GM12878 (cell line): ENCODE results near the gene TLR10. TPM values are rescaled to one million over a fixed set of nuclear protein-coding genes. Genes with fewer than 3 reads are reported as not detected.

Experiments used
- ATAC-seq: fragments of 200-7000 bp; cut with Tn5 transposase; 3 replicates; pipeline ENCODE4 v1.9.1; 2020; ENCODE audit warnings: mild to moderate bottlenecking, moderate library complexity
- BruUV-seq: library from RNA; stranded (reverse); fragments of 400-500 nt; replicated peaks from 2 replicates; lab custom pipeline; 2021; lab: Mats Ljungman, UMichigan
- CTCF ChIA-PET: fragments of 300-600 bp; sonication (Branson Sonifier 250); formaldehyde crosslinking; extraction: SDS; loops from one replicate; lab custom pipeline; 2021; ENCODE audit warnings: inconsistent platforms; lab: Yijun Ruan, JAX
- POLR2A ChIA-PET: fragments of 350-600 bp; formaldehyde crosslinking; extraction: SDS; loops from one replicate; lab custom pipeline; 2021; ENCODE audit warnings: inconsistent platforms; lab: Charles Lee
- RAD21 ChIA-PET: fragments of 300-600 bp; sonication (Branson Sonifier 250); formaldehyde crosslinking; loops from one replicate; lab custom pipeline; 2023; ENCODE audit warnings: antibody characterized with exemption; ENCODE audit not compliant: unreplicated experiment; lab: Charles Lee
- SMC1A ChIA-PET: fragments of 300-600 bp; sonication (Branson Sonifier 250); formaldehyde crosslinking; loops from one replicate; lab custom pipeline; 2023; ENCODE audit not compliant: unreplicated experiment, uncharacterized antibody; lab: Charles Lee
- DNase-seq: peaks from one replicate; pipeline ENCODE4 v3.0.0-alpha.2; 2011; ENCODE audit warnings: low read depth, low spot score
- FAIRE-seq: peaks from 3 replicates; lab custom pipeline; 2011; peaks lifted over from hg19 to GRCh38; lab: Jason Lieb, UNC
- H2AFZ ChIP-seq: 2 replicates; pipeline ENCODE4 v1.6.0; 2011; ENCODE audit warnings: low read depth, low read length, control low read depth; ENCODE audit not compliant: control insufficient read depth
- H3K27ac ChIP-seq: 2 replicates; pipeline ENCODE4 v1.5.1; 2011; ENCODE audit warnings: control low read depth; ENCODE audit not compliant: control insufficient read depth, insufficient read depth
- H3K27me3 ChIP-seq, 2 experiments: replicated peaks in 1 of 2; 2 replicates each; pipeline versions ENCODE4 v1.6.0 to v1.6.1; 2011; ENCODE audit warnings: low read length in 1 of 2; ENCODE audit not compliant: control insufficient read depth in 2 of 2, insufficient read depth in 2 of 2
- H3K36me3 ChIP-seq, 2 experiments: 2 replicates each; pipeline ENCODE4 v1.5.1; 2011; ENCODE audit warnings: low read length in 1 of 2; ENCODE audit not compliant: control insufficient read depth in 2 of 2, insufficient read depth in 2 of 2
- H3K4me1 ChIP-seq: 2 replicates; pipeline ENCODE4 v1.6.1; 2011; ENCODE audit warnings: mild to moderate bottlenecking, low read length, moderate library complexity, mixed read lengths; ENCODE audit not compliant: control insufficient read depth, insufficient read depth
- H3K4me2 ChIP-seq: 2 replicates; pipeline ENCODE4 v1.6.0; 2011; ENCODE audit warnings: control low read depth; ENCODE audit not compliant: control insufficient read depth, insufficient read depth
- H3K4me3 ChIP-seq: fragments of 200-600 bp; sonication (generic); 2 replicates; pipeline ENCODE4 v1.5.1; 2016
- H3K79me2 ChIP-seq: 2 replicates; pipeline ENCODE4 v1.6.0; 2011; ENCODE audit warnings: low read length; ENCODE audit not compliant: control insufficient read depth, insufficient read depth
- H3K9ac ChIP-seq: 2 replicates; pipeline ENCODE4 v1.8.0; 2011; ENCODE audit warnings: low read length, control low read depth, mixed read lengths; ENCODE audit not compliant: control insufficient read depth, insufficient read depth
- H3K9me3 ChIP-seq: replicated peaks from 3 replicates; pipeline ENCODE4 v1.5.1; 2011; ENCODE audit warnings: mild to moderate bottlenecking, low read length; ENCODE audit not compliant: control insufficient read depth, insufficient read depth
- H4K20me1 ChIP-seq: 2 replicates; pipeline ENCODE4 v1.6.0; 2011; ENCODE audit not compliant: control insufficient read depth, insufficient read depth
- CEBPB ChIP-seq, 2 experiments: fragments of 150-350 bp in 1 of 2; IDR thresholded peaks; 2 replicates each; pipeline ENCODE4 v1.6.1; 2012 to 2014; ENCODE audit warnings: low read depth in 2 of 2, low read length in 2 of 2, borderline replicate concordance in 1 of 2, inconsistent platforms in 1 of 2
- CREM ChIP-seq: IDR thresholded peaks from 2 replicates; pipeline ENCODE4 v1.6.1; 2014; ENCODE audit warnings: antibody characterized with exemption, low read depth
- NR2C2 ChIP-seq: IDR thresholded peaks from 2 replicates; pipeline ENCODE4 v1.6.1; 2011; ENCODE audit warnings: borderline replicate concordance, low read depth; ENCODE audit not compliant: control insufficient read depth, insufficient read length
- RAD21 ChIP-seq: IDR thresholded peaks from 2 replicates; pipeline ENCODE4 v1.6.1; 2011; ENCODE audit warnings: mild to moderate bottlenecking, low read depth, low read length, moderate library complexity; ENCODE audit not compliant: insufficient read depth
- SREBF2 ChIP-seq: IDR thresholded peaks from 2 replicates; pipeline ENCODE4 v1.6.1; 2012; ENCODE audit warnings: mild to moderate bottlenecking, low read length
- ZNF217 ChIP-seq: fragments of 450-650 bp; IDR thresholded peaks from 2 replicates; pipeline ENCODE4 v1.6.1; 2017; ENCODE audit warnings: antibody characterized with exemption, mild to moderate bottlenecking
- ZNF274 ChIP-seq: IDR thresholded peaks from one replicate; pipeline ENCODE4 v1.8.0; 2011; ENCODE audit not compliant: insufficient read length, insufficient read depth
- ZZZ3 ChIP-seq: IDR thresholded peaks from 2 replicates; pipeline ENCODE4 v1.6.1; 2011; ENCODE audit warnings: low read depth; ENCODE audit not compliant: control insufficient read depth, insufficient read length
- WGBS: methylation state at CpG from one replicate; pipeline ENCODE4 v1.1.6; 2016; ENCODE audit warnings: low lambda C conversion rate; ENCODE audit not compliant: insufficient replicate concordance, insufficient coverage; ENCODE audit errors: missing lambda C conversion rate; 5-methylcytosine and 5-hydroxymethylcytosine counted together
- in situ Hi-C: fragments of 300-500 bp; cut with MboI; formaldehyde crosslinking; loops from 9 replicates; pipeline ENCODE4 v1.14.3; 2018; ENCODE audit warnings: mixed read lengths
- intact Hi-C: fragments of 100-400 bp; cut with micrococcal nuclease; formaldehyde crosslinking; loops from one replicate; pipeline ENCODE4 v1.14.2; 2022; ENCODE audit not compliant: unreplicated experiment
- polyA plus RNA-seq, 11 experiments: library from polyadenylated mRNA; depleted of rRNA in 4 of 11; unstranded in 6 of 11; stranded (reverse) in 5 of 11; fragments of >200 nt; fragmentation: Nextera tagmentation in 4 of 11; fragmentation: Illumina TruSeq in 1 of 11; extraction: Ambion mirVana in 4 of 11; extraction: Trizol in 1 of 11; gene quantifications; 1 replicate in 1 of 11; 2 replicates in 10 of 11; pipeline versions ENCODE4 v1.2.1 to v1.2.3, GENCODE V29; 2011 to 2016; ENCODE audit warnings: inconsistent platforms in 2 of 11, missing spikeins in 2 of 11, low read depth in 1 of 11
- total RNA-seq, 4 experiments: library from RNA; depleted of rRNA in 3 of 4; stranded (reverse); fragments of >200 nt in 3 of 4; fragmentation: Illumina TruSeq in 1 of 4; extraction: Trizol in 1 of 4; gene quantifications; 2 replicates each; pipeline versions ENCODE4 v1.2.1 to v1.2.3, GENCODE V29; 2013 to 2021
- TF ChIP-seq, protein P1 (sequence below): IDR thresholded peaks from 2 replicates; pipeline ENCODE4 v1.6.1; 2012; ENCODE audit warnings: improper control_type of control experiment, low read depth, low read length; ENCODE audit not compliant: insufficient replicate concordance
- TF ChIP-seq, protein P2 (sequence below): fragments of 450-650 bp; IDR thresholded peaks from 2 replicates; pipeline ENCODE4 v1.6.1; 2017; ENCODE audit warnings: mild to moderate bottlenecking, low read depth, inconsistent platforms; ENCODE audit not compliant: poor library complexity, severe bottlenecking
- TF ChIP-seq, protein P3 (sequence below): fragments of 450-650 bp; IDR thresholded peaks from 2 replicates; pipeline ENCODE4 v1.6.1; 2016; ENCODE audit warnings: mild to moderate bottlenecking

The TLR10 gene
- total and polyA plus RNA-seq, 10 of the 15 experiments (the other 5 are each of a cell fraction or from before 2014, with no cell fraction given) = 31.5 to 149 (median 64.9) TPM

DNA sequence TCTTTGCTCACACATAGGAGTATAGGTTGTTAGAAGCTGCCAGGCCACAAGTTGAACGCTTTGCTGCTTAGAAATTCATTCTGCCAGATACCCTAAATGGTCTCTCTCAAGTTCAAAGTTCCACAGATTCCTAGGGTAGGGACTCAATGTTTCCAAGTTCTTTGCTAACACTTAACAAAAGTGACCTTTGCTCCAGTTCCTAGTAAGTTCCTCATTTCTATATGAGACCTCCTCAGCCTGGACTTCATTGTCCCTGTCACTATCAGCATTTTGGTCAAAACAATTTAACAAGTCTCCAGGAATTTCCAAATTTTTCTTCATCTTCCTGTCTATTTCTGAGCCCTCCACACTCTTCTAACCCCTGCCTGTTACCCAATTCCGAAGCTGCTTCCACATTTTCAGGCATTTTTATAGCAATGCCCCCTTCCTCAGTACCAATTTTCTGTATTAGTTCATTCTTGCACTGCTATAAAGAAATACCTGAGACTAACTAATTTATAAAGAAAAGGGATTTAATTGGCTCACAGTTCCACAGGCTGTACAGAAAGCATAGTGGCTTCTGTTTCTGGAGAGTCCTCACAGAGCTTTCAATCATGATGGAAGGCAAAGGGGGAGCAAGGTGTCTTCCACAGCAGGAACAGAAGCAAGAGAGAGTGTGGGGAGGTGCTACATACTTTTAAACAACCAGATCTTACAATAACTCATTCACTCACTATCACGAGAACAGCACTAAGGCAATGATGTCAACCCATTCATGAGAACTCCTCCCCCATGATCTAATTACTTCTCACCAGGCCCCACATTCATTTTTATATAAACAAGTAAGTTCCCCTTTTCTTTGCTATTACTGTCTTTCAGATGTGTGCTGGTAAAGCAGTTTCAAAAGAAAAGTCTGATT lies 33.3 kb upstream of the TLR10 start (continued):
- TF ChIP-seq, protein P1, sequence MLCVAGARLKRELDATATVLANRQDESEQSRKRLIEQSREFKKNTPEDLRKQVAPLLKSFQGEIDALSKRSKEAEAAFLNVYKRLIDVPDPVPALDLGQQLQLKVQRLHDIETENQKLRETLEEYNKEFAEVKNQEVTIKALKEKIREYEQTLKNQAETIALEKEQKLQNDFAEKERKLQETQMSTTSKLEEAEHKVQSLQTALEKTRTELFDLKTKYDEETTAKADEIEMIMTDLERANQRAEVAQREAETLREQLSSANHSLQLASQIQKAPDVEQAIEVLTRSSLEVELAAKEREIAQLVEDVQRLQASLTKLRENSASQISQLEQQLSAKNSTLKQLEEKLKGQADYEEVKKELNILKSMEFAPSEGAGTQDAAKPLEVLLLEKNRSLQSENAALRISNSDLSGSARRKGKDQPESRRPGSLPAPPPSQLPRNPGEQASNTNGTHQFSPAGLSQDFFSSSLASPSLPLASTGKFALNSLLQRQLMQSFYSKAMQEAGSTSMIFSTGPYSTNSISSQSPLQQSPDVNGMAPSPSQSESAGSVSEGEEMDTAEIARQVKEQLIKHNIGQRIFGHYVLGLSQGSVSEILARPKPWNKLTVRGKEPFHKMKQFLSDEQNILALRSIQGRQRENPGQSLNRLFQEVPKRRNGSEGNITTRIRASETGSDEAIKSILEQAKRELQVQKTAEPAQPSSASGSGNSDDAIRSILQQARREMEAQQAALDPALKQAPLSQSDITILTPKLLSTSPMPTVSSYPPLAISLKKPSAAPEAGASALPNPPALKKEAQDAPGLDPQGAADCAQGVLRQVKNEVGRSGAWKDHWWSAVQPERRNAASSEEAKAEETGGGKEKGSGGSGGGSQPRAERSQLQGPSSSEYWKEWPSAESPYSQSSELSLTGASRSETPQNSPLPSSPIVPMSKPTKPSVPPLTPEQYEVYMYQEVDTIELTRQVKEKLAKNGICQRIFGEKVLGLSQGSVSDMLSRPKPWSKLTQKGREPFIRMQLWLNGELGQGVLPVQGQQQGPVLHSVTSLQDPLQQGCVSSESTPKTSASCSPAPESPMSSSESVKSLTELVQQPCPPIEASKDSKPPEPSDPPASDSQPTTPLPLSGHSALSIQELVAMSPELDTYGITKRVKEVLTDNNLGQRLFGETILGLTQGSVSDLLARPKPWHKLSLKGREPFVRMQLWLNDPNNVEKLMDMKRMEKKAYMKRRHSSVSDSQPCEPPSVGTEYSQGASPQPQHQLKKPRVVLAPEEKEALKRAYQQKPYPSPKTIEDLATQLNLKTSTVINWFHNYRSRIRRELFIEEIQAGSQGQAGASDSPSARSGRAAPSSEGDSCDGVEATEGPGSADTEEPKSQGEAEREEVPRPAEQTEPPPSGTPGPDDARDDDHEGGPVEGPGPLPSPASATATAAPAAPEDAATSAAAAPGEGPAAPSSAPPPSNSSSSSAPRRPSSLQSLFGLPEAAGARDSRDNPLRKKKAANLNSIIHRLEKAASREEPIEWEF = no peak

DNA sequence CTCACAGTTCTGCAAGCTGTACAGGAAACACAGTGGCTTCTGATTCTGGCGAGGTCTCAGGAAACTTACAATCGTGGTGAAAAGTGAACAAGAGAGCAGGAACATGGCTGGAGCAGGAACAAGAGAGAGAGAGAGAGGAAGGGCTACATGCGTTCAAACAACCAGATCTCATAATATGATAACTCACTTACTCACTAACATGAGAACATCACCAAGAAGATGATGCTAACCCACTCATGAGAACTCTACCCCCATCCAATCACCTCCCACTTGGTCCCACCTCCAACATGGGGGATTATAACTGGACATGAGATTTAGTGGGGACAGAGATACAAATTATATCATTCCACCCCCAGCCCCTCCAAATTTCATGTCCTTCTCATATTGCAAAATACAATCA lies 31.6 kb upstream of the TLR10 start:
- ChIA-PET SMC1A (interaction anchor here (10.5 to 13.0 kb wide), 2 partner anchors 10 to 41 kb away, joined by 88 to 178 read pairs; partner anchors contain the start of genes TLR1 and TLR6), RAD21 (interaction anchor here (0.9 to 8.9 kb wide), 5 partner anchors 10 to 54 kb away, joined by 3 to 171 read pairs (median 4); partner anchors contain the start of gene TLR1), CTCF (interaction anchor here (1.4 to 7.7 kb wide), 5 partner anchors 9 to 55 kb away, joined by 7 to 47 read pairs (median 17); partner anchors contain the start of gene TLR10), POLR2A (interaction anchor here (0.8 to 10.2 kb wide), 4 partner anchors 8 to 54 kb away, joined by 3 to 110 read pairs (median 12); partner anchors contain the start of genes TLR1 and TLR6)
- Histone ChIP-seq H3K4me3 (no peak overlapping the region), H4K20me1 (no peaks in the 10 kb centered on the region), H3K9me3 (peaks cover 19% of the 10 kb centered on the region), H3K36me3 (no peaks in the 10 kb centered on the region), H3K27ac (no peak overlapping the region), H3K9ac (no peak overlapping the region), H3K4me2 (no peak overlapping the region), H2AFZ (no peak overlapping the region), H3K4me1 (peaks cover 26% of the 10 kb centered on the region), H3K79me2 (peaks cover 3% of the 10 kb centered on the region), H3K27me3 (no peaks in the 10 kb centered on the region)
- intact Hi-C loops (no loop called here), in situ Hi-C loops (loop anchor here (25.0 kb wide), 1 partner anchor 1373 kb away; the partner anchor contains the start of gene RHOH)
- no TSS peak for BruUV-seq
- no peak for FAIRE-seq
- WGBS = 82% methylated on average over 3 of the region's 3 CpGs
- no peak for DNase-seq
- no peak for ATAC-seq
- TF ChIP-seq NR2C2 = no peak
- no peak for TF ChIP-seq SREBF2
- TF ChIP-seq RAD21 = no peak
- no peak for TF ChIP-seq CREM
- no peak for TF ChIP-seq ZNF274
- no peak for TF ChIP-seq ZZZ3
- TF ChIP-seq CEBPB (IDR thresholded peaks at IDR 0.05; ENCODE audit: borderline replicate concordance in 1 of 2, low read depth in 2 of 2, low read length in 2 of 2) = no peak
- TF ChIP-seq, protein P2, sequence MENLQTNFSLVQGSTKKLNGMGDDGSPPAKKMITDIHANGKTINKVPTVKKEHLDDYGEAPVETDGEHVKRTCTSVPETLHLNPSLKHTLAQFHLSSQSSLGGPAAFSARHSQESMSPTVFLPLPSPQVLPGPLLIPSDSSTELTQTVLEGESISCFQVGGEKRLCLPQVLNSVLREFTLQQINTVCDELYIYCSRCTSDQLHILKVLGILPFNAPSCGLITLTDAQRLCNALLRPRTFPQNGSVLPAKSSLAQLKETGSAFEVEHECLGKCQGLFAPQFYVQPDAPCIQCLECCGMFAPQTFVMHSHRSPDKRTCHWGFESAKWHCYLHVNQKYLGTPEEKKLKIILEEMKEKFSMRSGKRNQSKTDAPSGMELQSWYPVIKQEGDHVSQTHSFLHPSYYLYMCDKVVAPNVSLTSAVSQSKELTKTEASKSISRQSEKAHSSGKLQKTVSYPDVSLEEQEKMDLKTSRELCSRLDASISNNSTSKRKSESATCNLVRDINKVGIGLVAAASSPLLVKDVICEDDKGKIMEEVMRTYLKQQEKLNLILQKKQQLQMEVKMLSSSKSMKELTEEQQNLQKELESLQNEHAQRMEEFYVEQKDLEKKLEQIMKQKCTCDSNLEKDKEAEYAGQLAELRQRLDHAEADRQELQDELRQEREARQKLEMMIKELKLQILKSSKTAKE = no peak
- no peak for TF ChIP-seq ZNF217
- TF ChIP-seq, protein P3, sequence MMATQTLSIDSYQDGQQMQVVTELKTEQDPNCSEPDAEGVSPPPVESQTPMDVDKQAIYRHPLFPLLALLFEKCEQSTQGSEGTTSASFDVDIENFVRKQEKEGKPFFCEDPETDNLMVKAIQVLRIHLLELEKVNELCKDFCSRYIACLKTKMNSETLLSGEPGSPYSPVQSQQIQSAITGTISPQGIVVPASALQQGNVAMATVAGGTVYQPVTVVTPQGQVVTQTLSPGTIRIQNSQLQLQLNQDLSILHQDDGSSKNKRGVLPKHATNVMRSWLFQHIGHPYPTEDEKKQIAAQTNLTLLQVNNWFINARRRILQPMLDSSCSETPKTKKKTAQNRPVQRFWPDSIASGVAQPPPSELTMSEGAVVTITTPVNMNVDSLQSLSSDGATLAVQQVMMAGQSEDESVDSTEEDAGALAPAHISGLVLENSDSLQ = no peak
